Peyer's patch (tissue), 4 donors: Measurements from ENCODE around the gene SLC25A25.

Source experiments
- POLR2A ChIP-seq, 2 donors: fragments of 450-650 bp; IDR thresholded peaks; one replicate each; pipeline ENCODE4 v1.5.1; 2017; ENCODE audit warnings: antibody characterized with exemption in 2 of 2, mild to moderate bottlenecking in 2 of 2, moderate library complexity in 2 of 2
- TF ChIP-seq, protein P1 (sequence below), 6 experiments: fragments of 450-650 bp in 4 of 6; fragments of 200-600 bp in 2 of 6; sonication (generic) in 1 of 6; IDR thresholded peaks; one replicate each; pipeline ENCODE4 v1.5.1; 2017 to 2019; ENCODE audit warnings: antibody characterized with exemption in 6 of 6, mild to moderate bottlenecking in 3 of 6, moderate library complexity in 1 of 6

DNA sequence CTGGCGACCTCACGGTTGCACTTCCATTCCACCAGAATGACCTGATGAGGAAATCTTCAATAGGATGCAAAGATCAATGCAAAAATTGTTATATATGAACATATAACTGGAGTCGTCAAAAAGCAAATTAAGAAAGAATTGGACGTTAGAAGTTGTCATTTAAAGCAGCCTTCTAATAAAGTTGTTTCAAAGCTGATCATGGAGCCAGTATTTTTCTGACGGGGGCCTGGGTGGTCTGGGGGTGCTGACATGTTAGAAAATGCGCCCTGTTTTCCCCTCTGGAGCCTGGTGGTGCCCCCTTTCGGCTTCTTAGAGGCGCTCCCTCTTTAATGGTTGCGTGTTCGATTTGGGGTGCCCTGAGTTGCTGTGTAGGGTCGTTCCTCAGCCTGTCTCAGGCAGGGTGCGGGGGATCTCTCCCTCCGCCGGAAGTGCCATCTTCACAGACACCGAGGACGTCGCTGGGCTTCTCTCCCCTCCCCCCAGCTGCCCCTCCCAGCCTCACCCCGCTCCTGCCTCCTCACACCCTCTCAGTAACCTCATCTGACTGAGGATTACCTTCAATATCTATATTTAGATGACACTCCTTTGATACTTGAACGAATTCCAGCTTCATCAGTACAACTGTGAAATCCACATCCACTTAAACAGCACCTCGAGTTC is 41.1 kb downstream of the SLC25A25 start:
- TF ChIP-seq, protein P1, sequence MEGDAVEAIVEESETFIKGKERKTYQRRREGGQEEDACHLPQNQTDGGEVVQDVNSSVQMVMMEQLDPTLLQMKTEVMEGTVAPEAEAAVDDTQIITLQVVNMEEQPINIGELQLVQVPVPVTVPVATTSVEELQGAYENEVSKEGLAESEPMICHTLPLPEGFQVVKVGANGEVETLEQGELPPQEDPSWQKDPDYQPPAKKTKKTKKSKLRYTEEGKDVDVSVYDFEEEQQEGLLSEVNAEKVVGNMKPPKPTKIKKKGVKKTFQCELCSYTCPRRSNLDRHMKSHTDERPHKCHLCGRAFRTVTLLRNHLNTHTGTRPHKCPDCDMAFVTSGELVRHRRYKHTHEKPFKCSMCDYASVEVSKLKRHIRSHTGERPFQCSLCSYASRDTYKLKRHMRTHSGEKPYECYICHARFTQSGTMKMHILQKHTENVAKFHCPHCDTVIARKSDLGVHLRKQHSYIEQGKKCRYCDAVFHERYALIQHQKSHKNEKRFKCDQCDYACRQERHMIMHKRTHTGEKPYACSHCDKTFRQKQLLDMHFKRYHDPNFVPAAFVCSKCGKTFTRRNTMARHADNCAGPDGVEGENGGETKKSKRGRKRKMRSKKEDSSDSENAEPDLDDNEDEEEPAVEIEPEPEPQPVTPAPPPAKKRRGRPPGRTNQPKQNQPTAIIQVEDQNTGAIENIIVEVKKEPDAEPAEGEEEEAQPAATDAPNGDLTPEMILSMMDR (IDR thresholded peaks at IDR 0.05), result no peak
- TF ChIP-seq POLR2A (IDR thresholded peaks at IDR 0.05), result no peak
